ENCODE data around the gene PIEZO2.

The PIEZO2 gene

GRCh38 chr18:11064106-11064505, 85.3 kb downstream of the PIEZO2 start:
- DNase-seq, result no peak

DNA sequence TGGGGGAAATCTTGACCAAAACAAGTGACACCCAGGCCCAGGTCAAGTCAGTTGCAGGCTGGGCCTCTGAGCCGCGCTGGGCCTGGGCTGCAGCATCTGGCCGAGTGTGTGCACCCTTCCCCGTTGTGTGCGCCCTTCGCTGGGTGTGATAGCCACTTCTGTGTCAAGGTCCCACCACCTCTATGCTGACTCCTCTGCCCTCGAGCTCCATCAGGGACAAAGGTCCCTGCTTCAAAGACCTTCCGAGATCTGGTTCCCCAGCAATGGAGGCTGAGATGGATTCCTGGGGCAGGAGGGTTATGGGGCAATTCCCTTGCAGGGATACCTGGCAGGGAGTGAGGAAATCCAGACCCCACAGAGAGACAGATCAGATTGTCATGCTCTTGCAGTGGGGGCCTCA, 93.6 kb downstream of the PIEZO2 start:
- DNase-seq, result no peak

DNA sequence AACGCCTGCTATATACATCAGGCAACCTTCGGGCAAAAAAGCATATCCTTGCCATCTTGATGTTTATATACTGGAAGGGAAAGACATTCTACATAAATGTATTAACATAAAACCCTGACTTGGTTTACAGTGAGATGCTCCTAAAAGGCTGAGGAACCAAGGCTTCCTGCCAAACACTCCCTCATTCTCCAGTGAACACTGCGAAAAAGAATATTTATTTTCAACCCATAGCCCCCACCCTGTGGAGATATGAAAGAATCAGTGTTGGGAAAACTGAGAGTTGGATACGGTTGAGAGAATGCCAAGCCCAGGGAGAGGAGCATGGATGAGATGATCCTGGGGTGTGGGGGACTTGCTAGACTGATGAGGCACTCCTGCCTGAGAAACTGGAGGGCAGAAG, 94.9 kb downstream of the PIEZO2 start:
- DNase-seq, result no peak

- no peak for DNase-seq
Measured at GRCh38 chr18:11053293-11053692, 96.1 kb downstream of the PIEZO2 start.

GRCh38 chr18:11052800-11053199, 96.6 kb downstream of the PIEZO2 start:
- DNase-seq, result no peak

DNA sequence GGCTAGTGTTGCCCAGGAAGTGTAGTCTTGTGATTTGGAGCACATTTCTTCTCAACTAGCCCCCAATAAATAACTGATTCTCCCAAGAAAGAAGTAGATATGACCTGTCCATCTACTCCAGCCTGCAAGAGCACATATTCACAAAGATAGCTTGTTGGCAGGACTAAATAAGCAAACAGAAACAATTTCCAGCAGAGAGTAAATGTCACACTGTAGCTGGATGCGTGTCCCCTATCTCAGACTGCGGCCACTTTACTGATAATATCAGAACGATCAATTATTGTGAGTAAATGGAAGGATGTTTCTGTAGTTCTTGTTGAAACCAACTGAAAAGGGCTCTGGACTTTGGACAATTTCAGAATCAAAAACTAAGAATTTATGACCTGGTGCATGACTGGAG, 97.9 kb downstream of the PIEZO2 start:
- no peak for DNase-seq

DNA sequence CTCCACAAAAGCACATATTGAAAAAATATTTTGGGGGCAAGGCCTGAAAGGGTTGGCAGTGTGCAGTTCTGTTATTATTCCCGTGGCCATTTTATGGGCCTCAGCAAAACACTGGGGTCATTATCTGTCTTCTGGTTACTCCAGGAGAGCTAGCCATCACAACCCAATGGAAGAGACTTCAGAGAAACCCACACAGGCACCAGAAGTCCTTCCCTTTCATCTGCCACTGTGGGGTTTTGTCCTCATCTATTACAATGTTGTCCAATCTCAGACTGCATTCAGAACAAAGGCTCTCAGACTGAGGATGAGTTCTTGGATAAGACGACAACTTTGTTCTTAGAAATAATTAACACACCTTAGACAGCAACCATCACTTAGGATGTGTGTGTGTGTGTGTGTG, 98.4 kb downstream of the PIEZO2 start:
- no peak for DNase-seq

DNA sequence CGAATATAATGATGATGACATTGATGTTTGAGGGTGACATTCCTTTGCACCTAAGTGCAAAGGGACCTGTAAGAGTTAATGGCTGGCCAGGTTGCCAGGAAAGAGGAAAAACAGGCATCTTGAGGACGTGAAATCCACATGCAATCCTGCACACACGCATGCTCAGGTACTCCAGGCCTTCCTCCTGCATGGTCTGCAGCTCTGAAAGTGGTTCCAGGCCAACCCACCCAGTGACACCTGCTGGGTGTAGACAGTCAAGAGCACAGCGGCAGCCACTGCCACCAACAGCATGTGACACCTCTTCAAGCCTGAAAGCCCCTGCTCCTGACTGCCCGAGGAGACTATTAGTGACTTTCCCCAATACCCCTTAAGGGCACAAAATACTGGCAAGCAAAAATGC, 101.6 kb downstream of the PIEZO2 start:
- DNase-seq, result no peak

GRCh38 chr18:11047156-11047555, 102.2 kb downstream of the PIEZO2 start:
- no peak for DNase-seq

- no peak for DNase-seq
Measured at GRCh38 chr18:11046140-11046539, 103.2 kb downstream of the PIEZO2 start.

DNA sequence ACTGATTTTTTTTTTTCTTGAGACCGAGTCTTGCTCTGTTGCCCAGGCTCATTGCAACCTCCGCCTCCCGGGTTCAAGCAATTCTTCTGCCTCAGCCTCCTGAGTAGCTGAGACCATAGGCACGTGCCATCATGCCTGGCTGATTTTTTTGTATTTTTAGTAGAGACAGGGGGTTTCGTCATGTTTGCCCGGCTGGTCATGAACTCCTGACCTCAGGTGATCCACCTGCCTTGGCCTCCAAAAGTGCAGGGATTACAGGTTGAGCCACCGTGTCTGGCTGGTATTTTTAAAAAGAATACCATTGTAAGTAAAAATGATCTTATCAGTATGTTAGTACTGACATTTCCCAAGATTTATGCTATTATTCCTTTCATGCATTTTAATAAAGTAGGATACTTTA, 105.7 kb downstream of the PIEZO2 start:
- DNase-seq, result no peak

DNA sequence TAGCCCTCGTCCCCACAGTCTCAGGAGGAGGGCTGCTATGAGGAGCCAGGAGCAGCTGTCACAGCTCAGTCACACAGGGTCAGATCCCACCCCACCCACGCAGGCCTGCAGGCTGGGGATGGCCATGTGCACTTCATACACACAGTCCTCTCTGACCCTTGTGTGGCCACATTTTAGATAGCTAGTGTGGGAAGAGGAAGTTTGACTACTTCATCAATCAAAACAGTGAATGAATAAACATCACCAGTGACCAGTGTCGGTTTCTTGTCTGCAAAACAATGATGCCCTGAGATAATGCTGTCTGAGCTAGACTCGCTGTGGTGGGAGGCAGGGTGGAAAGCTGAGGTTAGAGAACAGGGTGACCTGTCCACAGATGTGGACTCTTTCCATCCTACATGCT, 107.1 kb downstream of the PIEZO2 start:
- DNase-seq, result no peak

DNA sequence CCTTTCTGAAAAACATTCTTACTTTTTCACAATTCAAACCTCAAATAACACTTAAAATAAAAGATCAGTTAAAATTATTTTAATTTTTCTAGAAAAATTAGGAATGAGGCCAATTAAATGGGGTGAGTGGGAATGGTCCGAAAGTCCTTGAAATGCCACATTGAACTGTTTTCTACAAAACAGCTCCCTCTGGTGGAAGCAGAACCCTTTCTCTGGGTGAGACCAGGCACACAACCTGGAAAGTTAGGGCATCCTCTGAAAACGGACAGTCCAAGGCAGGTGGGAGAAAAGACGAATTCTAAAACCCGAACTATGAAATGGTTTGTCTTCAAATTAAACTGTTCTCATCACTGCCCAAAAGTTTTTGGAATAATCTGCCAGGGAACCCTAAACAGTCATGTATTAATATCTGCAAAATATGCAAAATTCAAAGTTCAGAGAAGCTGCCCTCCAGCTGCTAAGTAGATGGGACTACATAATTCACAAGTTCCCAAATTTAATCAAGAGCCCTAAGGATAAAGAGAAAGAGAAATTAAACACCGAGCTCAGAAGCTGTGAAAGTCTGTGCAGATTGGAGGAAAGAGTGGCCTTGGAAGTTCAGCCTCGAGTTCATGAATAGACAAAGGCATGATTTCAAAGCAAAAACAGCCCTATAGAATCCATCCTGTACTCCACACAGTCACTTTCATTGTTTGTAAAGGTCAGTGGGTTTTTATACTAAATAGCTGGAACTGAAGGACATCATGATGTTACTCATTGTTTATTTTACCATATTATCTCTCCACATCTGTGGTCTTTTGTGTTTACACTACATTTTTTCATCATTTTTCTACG, 108.3 kb downstream of the PIEZO2 start:
- DNase-seq, result peak in 1 of 2 experiments; percentile 3

- no peak for DNase-seq
Measured at GRCh38 chr18:11040359-11040758, 109.0 kb downstream of the PIEZO2 start.

DNA sequence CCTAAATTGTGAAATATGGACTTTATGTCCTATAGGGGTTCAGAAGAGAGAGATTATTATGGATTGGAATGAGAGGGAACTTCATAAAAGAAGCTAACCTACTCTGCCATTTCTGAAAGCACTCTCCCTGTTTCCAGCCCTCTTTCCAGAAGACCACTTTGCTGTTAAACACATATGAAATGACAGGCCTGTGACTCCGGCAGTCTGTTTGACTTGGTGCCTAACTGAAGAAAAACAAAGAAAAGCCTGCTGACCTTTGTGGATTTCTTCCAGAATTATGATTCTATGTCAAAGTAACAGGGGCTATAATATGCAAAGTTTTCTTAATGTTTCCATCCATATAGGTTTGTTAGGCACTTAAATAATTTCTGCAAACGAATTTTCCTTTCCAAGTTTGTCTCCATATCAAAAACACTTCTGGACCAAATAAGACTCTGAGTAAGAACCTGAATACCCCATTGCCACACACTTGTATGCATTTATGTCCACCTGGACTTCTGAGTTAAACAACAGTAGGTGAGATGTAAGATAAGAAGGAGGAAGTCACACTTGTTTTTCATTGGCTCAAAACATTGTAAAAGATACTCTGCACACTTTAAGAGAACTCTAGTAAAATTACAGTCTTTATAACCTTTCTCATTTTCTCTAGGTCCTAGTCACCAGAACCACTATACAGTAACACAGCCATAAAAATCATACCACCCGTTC, 111.7 kb downstream of the PIEZO2 start:
- no peak for DNase-seq

DNA sequence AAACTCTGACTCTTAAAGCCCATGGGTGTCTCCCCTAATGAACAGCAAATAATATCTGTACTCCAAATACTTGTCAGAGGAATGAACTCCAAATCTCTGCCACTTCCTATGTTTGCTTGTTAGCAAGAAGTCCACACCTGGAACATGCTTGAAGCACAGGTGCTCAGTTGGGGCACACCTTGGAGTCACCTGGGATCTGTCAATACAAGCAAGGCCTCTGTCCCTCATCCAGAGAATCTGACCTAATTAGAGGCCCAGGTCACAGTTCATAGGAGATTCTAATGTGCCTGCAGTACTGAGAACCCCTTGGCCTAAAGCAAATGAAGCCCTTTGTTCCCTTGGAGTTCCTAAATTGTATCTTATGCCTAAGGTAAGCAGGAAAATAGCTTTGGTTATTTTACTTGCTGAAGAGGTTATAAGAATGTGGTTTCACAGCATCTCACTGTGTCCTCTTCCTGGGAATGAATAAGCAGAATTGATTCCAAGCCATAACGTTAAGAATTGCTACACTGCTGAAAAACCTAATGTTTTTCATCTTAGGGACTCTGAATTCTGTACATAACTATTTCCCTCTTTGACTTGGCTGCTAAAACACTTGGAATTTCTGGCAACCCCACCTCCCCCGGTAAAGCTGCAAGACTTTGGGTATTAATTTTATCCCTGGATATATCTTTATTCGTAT, 113.4 kb downstream of the PIEZO2 start:
- DNase-seq, result no peak

- DNase-seq, result no peak
Measured at GRCh38 chr18:11035376-11035775, 114.0 kb downstream of the PIEZO2 start.

GRCh38 chr18:11034884-11035283, 114.5 kb downstream of the PIEZO2 start:
- DNase-seq, result no peak

GRCh38 chr18:11033503-11033902, 115.9 kb downstream of the PIEZO2 start:
- no peak for DNase-seq

DNA sequence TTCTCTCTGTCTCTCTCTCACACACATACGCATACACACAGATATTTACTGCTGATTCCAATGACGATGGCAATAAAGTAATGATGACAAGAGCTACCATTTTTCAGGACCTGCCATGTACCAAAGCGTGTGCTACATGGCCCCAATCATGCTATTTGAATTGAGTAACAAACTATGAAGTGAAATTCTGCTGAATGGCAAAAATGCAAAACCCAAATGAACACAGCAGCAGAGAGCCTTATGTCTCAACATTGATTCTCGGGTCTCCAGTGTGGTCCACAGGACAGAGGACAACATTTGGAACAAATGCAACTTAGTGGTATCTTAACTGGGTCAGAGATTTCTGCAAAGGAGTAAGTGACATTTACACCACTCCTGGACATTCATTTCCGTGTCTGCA, 117.4 kb downstream of the PIEZO2 start:
- DNase-seq, result no peak

- DNase-seq, result no peak
Measured at GRCh38 chr18:11029021-11029420, 120.3 kb downstream of the PIEZO2 start.

- DNase-seq, result no peak
Measured at GRCh38 chr18:11027862-11028261, 121.5 kb downstream of the PIEZO2 start.

GRCh38 chr18:11025671-11026070, 123.7 kb downstream of the PIEZO2 start:
- DNase-seq, result no peak

Data from SW 1271 (cell line).